Astrocyte (in vitro differentiated cells and primary cell): ENCODE data around the gene CORO2A. TPM values are rescaled to one million over a fixed set of nuclear protein-coding genes. Genes with fewer than 3 reads are reported as not detected.

Experiments
- DNase-seq: peaks from one replicate; pipeline ENCODE4 v3.0.0-alpha.2; 2010; ENCODE audit warnings: low read depth
- FAIRE-seq: peaks from 2 replicates; lab custom pipeline; 2011; peaks lifted over from hg19 to GRCh38; lab: Jason Lieb, UNC
- H2AFZ ChIP-seq: 2 replicates; pipeline ENCODE4 v1.6.0; 2012; ENCODE audit warnings: low read depth, low read length, inconsistent platforms
- H3K27ac ChIP-seq: 2 replicates; pipeline ENCODE4 v1.5.1; 2011; ENCODE audit warnings: low read depth, low read length, inconsistent platforms
- H3K27me3 ChIP-seq: 2 replicates; pipeline ENCODE4 v1.6.0; 2011; ENCODE audit warnings: low read length, inconsistent platforms; ENCODE audit not compliant: insufficient read depth
- H3K36me3 ChIP-seq: 2 replicates; pipeline ENCODE4 v1.5.1; 2011; ENCODE audit warnings: low read length, inconsistent platforms; ENCODE audit not compliant: insufficient read depth
- H3K4me1 ChIP-seq: 2 replicates; pipeline ENCODE4 v1.5.1; 2011; ENCODE audit warnings: low read length, inconsistent platforms; ENCODE audit not compliant: insufficient read depth
- H3K4me2 ChIP-seq: 2 replicates; pipeline ENCODE4 v1.6.0; 2012; ENCODE audit warnings: low read length, inconsistent platforms
- H3K4me3 ChIP-seq: 2 replicates; pipeline ENCODE4 v1.5.1; 2011; ENCODE audit warnings: low read depth, mild to moderate bottlenecking, low read length, inconsistent platforms; ENCODE audit not compliant: insufficient read depth
- H3K79me2 ChIP-seq: 2 replicates; pipeline ENCODE4 v1.6.0; 2012; ENCODE audit warnings: mild to moderate bottlenecking, low read length, inconsistent platforms; ENCODE audit not compliant: insufficient read depth
- H3K9ac ChIP-seq: 2 replicates; pipeline ENCODE4 v1.6.0; 2012; ENCODE audit warnings: mild to moderate bottlenecking, low read length, inconsistent platforms
- H3K9me3 ChIP-seq: 2 replicates; pipeline ENCODE4 v1.5.1; 2012; ENCODE audit warnings: low read depth, mild to moderate bottlenecking, low read length, inconsistent platforms; ENCODE audit not compliant: insufficient read depth
- H4K20me1 ChIP-seq: 2 replicates; pipeline ENCODE4 v1.6.0; 2012; ENCODE audit warnings: low read length, inconsistent platforms; ENCODE audit not compliant: insufficient read depth
- H3K27ac Mint-ChIP-seq: one replicate; pipeline ENCODE4 v1.8.0; 2021; ENCODE audit warnings: mild to moderate bottlenecking, mixed read lengths; ENCODE audit not compliant: unreplicated experiment
- H3K27me3 Mint-ChIP-seq: one replicate; pipeline ENCODE4 v1.8.0; 2021; ENCODE audit warnings: low read depth, mixed read lengths; ENCODE audit not compliant: unreplicated experiment
- H3K36me3 Mint-ChIP-seq: one replicate; pipeline ENCODE4 v1.8.0; 2021; ENCODE audit warnings: low read depth, mixed read lengths; ENCODE audit not compliant: unreplicated experiment
- H3K4me1 Mint-ChIP-seq: one replicate; pipeline ENCODE4 v1.8.0; 2021; ENCODE audit warnings: low read depth, mixed read lengths; ENCODE audit not compliant: unreplicated experiment
- H3K4me3 Mint-ChIP-seq: one replicate; pipeline ENCODE4 v1.8.0; 2021; ENCODE audit warnings: mild to moderate bottlenecking, moderate library complexity, mixed read lengths; ENCODE audit not compliant: unreplicated experiment
- H3K9me3 Mint-ChIP-seq: one replicate; pipeline ENCODE4 v1.8.0; 2021; ENCODE audit warnings: mild to moderate bottlenecking, mixed read lengths; ENCODE audit not compliant: unreplicated experiment
- CTCF ChIP-seq: IDR thresholded peaks from 2 replicates; pipeline ENCODE4 v1.5.1; 2011; ENCODE audit warnings: low read depth, mild to moderate bottlenecking, inconsistent platforms, low read length, moderate library complexity; ENCODE audit not compliant: insufficient read depth
- EZH2 ChIP-seq: IDR thresholded peaks from 2 replicates; pipeline ENCODE4 v1.6.1; 2012; ENCODE audit warnings: mild to moderate bottlenecking, low read length, inconsistent platforms; ENCODE audit not compliant: insufficient read depth
- total RNA-seq: library from RNA; stranded (reverse); gene quantifications from 2 replicates; pipeline ENCODE4 v1.2.1, GENCODE V29; 2021

CORO2A gene
- total RNA-seq, 1 donor from 2014 or later, result 11.1 TPM

- no peaks in the 10 kb centered on the region for H3K27me3 ChIP-seq
- no peak overlapping the region for H3K9ac ChIP-seq
- Mint-ChIP-seq H3K27me3 (peaks cover 5% of the 10 kb centered on the region), H3K27ac (no peak overlapping the region), H3K36me3 (no peaks in the 10 kb centered on the region), H3K4me3 (no peak overlapping the region), H3K9me3 (no peaks in the 10 kb centered on the region), H3K4me1 (no peaks in the 10 kb centered on the region)
- TF ChIP-seq CTCF, result no peak
- TF ChIP-seq EZH2, result no peak
- H3K4me1 ChIP-seq, result no peaks in the 10 kb centered on the region
- FAIRE-seq, result no peak
- H2AFZ ChIP-seq, result no peak overlapping the region
- H3K4me3 ChIP-seq, result no peak overlapping the region
- H3K36me3 ChIP-seq, result no peaks in the 10 kb centered on the region
- no peaks in the 10 kb centered on the region for H3K9me3 ChIP-seq
- no peak overlapping the region for H3K4me2 ChIP-seq
- no peaks in the 10 kb centered on the region for H4K20me1 ChIP-seq
- DNase-seq, result no peak
- no peaks in the 10 kb centered on the region for H3K79me2 ChIP-seq
- no peak overlapping the region for H3K27ac ChIP-seq
Measured at GRCh38 chr9:98144076-98144475, 48.4 kb downstream of the CORO2A start.

- Histone ChIP-seq H3K9ac (no peak overlapping the region), H3K79me2 (no peaks in the 10 kb centered on the region), H3K9me3 (no peaks in the 10 kb centered on the region), H3K36me3 (no peaks in the 10 kb centered on the region), H3K27me3 (no peaks in the 10 kb centered on the region), H3K27ac (no peak overlapping the region), H3K4me1 (no peaks in the 10 kb centered on the region), H4K20me1 (no peaks in the 10 kb centered on the region), H2AFZ (no peak overlapping the region), H3K4me2 (no peak overlapping the region), H3K4me3 (no peak overlapping the region)
- TF ChIP-seq CTCF (no peak), EZH2 (no peak)
- no peaks in the 10 kb centered on the region for H3K4me1 Mint-ChIP-seq
- no peaks in the 10 kb centered on the region for H3K9me3 Mint-ChIP-seq
- H3K36me3 Mint-ChIP-seq, result no peaks in the 10 kb centered on the region
- H3K27me3 Mint-ChIP-seq, result peaks cover 5% of the 10 kb centered on the region
- no peak overlapping the region for H3K4me3 Mint-ChIP-seq
- H3K27ac Mint-ChIP-seq, result no peak overlapping the region
- FAIRE-seq (no peak), DNase-seq (no peak)
Measured at GRCh38 chr9:98142925-98143481, 49.4 kb downstream of the CORO2A start.

- Histone ChIP-seq H3K27me3 (no peaks in the 10 kb centered on the region), H3K4me3 (no peak overlapping the region), H3K9ac (no peak overlapping the region), H3K4me1 (no peaks in the 10 kb centered on the region), H3K4me2 (no peak overlapping the region), H3K36me3 (no peaks in the 10 kb centered on the region), H3K27ac (no peak overlapping the region), H2AFZ (no peak overlapping the region), H3K9me3 (no peaks in the 10 kb centered on the region), H3K79me2 (no peaks in the 10 kb centered on the region), H4K20me1 (no peaks in the 10 kb centered on the region)
- H3K27me3 Mint-ChIP-seq, result peaks cover 5% of the 10 kb centered on the region
- TF ChIP-seq CTCF (no peak), EZH2 (no peak)
- H3K4me3 Mint-ChIP-seq, result no peak overlapping the region
- H3K27ac Mint-ChIP-seq, result no peak overlapping the region
- H3K9me3 Mint-ChIP-seq, result no peaks in the 10 kb centered on the region
- DNase-seq, result no peak
- H3K36me3 Mint-ChIP-seq, result peaks cover 2% of the 10 kb centered on the region
- FAIRE-seq, result no peak
- no peaks in the 10 kb centered on the region for H3K4me1 Mint-ChIP-seq
Measured at GRCh38 chr9:98142182-98142907, 50.1 kb downstream of the CORO2A start.
